ENCODE results near the gene LYL1. TPM values are rescaled to one million over a fixed set of nuclear protein-coding genes. Genes with fewer than 3 reads are reported as not detected.
A peak's percentile ranks its signal among the peaks of the same experiment; 100 is the strongest.

The LYL1 gene
- total and polyA plus RNA-seq, 9 of the 15 experiments (the other 6 are each of a cell fraction or from before 2014, with no cell fraction given), result 1.3 to 266 (median 34.0) TPM

GRCh38 chr19:13115936-13116281, 13.3 kb upstream of the LYL1 start:
- H3K36me3 ChIP-seq (ENCODE audit: control insufficient read depth, insufficient read depth, low read length), result peaks cover 56% of the 10 kb centered on the region
- peaks cover 61% of the 10 kb centered on the region for H3K79me2 ChIP-seq (ENCODE audit: control insufficient read depth, insufficient read depth, low read length)
- WGBS (ENCODE audit: insufficient coverage, low coverage, missing lambda C conversion rate), result 0% methylated on average over 17 of the region's 18 CpGs
- intact Hi-C loops (cut with micrococcal nuclease) (loop anchor here (2.0 kb wide), 1 partner anchor 13 kb away; the partner anchor contains the start of gene LYL1), in situ Hi-C loops (cut with MboI) (no loop called here)
- H4K20me1 ChIP-seq (replicated peaks; ENCODE audit: control insufficient read depth, insufficient read depth, low read length), result peaks cover 21% of the 10 kb centered on the region; the same call in 1 of the 2 replicates
- H3K27me3 ChIP-seq (ENCODE audit: control insufficient read depth in 2 of 2, insufficient read depth in 2 of 2, low read length in 2 of 2), result no peaks in the 10 kb centered on the region
- H3K4me1 ChIP-seq (replicated peaks in 1 of 2; ENCODE audit: control insufficient read depth in 2 of 2, insufficient read depth in 2 of 2, low read length in 2 of 2), result peaks cover 19 to 41% of the 10 kb centered on the region in 2 experiments; a peak in 4 of 5 replicates
- POLR2A ChIA-PET, result interaction anchor here (4.9 kb wide), 1 partner anchor 37 kb away, joined by 31 read pairs; no protein-coding TSS in a partner anchor
- FAIRE-seq, result no peak
- DNase-seq (ENCODE audit: extremely low read depth in 1 of 4, low spot score in 3 of 4), result peak in 2 of 4 experiments; percentile 27 to 53
- H2AFZ ChIP-seq (ENCODE audit: low read depth, low read length), result 0 out of 2 replicates have a peak overlapping the region, but pooled peaks have one; percentile 64
- no peak for ATAC-seq
- CTCF ChIA-PET (ENCODE audit: low intra/inter-chr PET ratio), result interaction anchor here (1.2 kb wide), 1 partner anchor 12 kb away, joined by 3 read pairs; no protein-coding TSS in a partner anchor
- TF ChIP-seq CCNT2 (IDR thresholded peaks at IDR 0.05; ENCODE audit: borderline replicate concordance, extremely low read depth, insufficient read length, low read depth, low read length) (no peak), ZBTB12 (CRISPR knock-in tag; IDR thresholded peaks at IDR 0.05) (no peak), DMBX1 (CRISPR knock-in tag; IDR thresholded peaks at IDR 0.05; ENCODE audit: borderline replicate concordance) (no peak), HDGF (IDR thresholded peaks at IDR 0.05) (no peak), SREBF1 (IDR thresholded peaks at IDR 0.05; ENCODE audit: borderline replicate concordance, low read depth, low read length) (no peak), EGR1 (conservative IDR thresholded peaks at IDR 0.05) (peak; percentile 65), KLF6 (CRISPR knock-in tag; IDR thresholded peaks at IDR 0.05; ENCODE audit: borderline replicate concordance) (no peak)
- H3K4me3 ChIP-seq, result peak overlapping the region; percentile 90
- peak overlapping the region; percentile 87 to 97 for H3K9ac ChIP-seq (ENCODE audit: insufficient read depth in 1 of 2, low read depth in 2 of 2, low read length in 2 of 2)
- H3K9me3 ChIP-seq (replicated peaks; ENCODE audit: control insufficient read depth, insufficient read depth, low read depth, low read length), result no peaks in the 10 kb centered on the region
- H3K27ac ChIP-seq (ENCODE audit: extremely low read depth, low read depth, low read length), result peak overlapping the region; percentile 77
- peaks cover 12% of the 10 kb centered on the region for H3K9me1 ChIP-seq (ENCODE audit: control insufficient read depth, insufficient read depth, low read length)
- BruUV-seq (replicated peaks), result no TSS peak
- H3K4me2 ChIP-seq (ENCODE audit: insufficient read depth, low read length), result peak overlapping the region; percentile 96

All from K562 (cell line).